Adrenal gland (tissue), 5 donors: Measurements from ENCODE around the gene EXD3.

Experiments
- CTCF ChIP-seq, 6 experiments: fragments of 450-650 bp in 4 of 6; fragments of 200-600 bp in 2 of 6; sonication (generic) in 1 of 6; IDR thresholded peaks; 1 replicate in 5 of 6; 2 replicates in 1 of 6; pipeline versions ENCODE4 v1.5.1 to v1.8.0; 2016 to 2021; ENCODE audit warnings: antibody characterized with exemption in 6 of 6, mild to moderate bottlenecking in 2 of 6, moderate library complexity in 1 of 6
- POLR2A ChIP-seq, 2 donors: fragments of 450-650 bp; IDR thresholded peaks; one replicate each; pipeline ENCODE4 v1.6.1; 2017; ENCODE audit warnings: antibody characterized with exemption in 2 of 2, mild to moderate bottlenecking in 2 of 2, moderate library complexity in 1 of 2
- donor health status: DM: no; HTN: no; CAD: no.

- no peak for TF ChIP-seq POLR2A (IDR thresholded peaks at IDR 0.05)
- no peak for TF ChIP-seq CTCF (IDR thresholded peaks at IDR 0.05)
Measured at GRCh38 chr9:137391411-137391754, 31.6 kb downstream of the EXD3 start.
